ENCODE measurements around the gene PLEKHG4. TPM values are rescaled to one million over a fixed set of nuclear protein-coding genes. Genes with fewer than 3 reads are reported as not detected.

PLEKHG4 gene
- total and polyA plus RNA-seq, 10 of the 15 experiments (the other 5 are each of a cell fraction or from before 2014, with no cell fraction given), result 0.14 to 2.6 (median 0.99) TPM

GRCh38 chr16:67277999-67278772, 1.1 kb upstream of the PLEKHG4 start (continued):
- no peak for TF ChIP-seq MLLT1 (IDR thresholded peaks at IDR 0.05)

- FAIRE-seq (peak; percentile 91), ATAC-seq (peak; percentile 74), DNase-seq (ENCODE audit: low read depth, low spot score) (no peak)
- H3K9ac ChIP-seq (ENCODE audit: control insufficient read depth, insufficient read depth, low read length), result peak overlapping the region; percentile 62
- H3K36me3 ChIP-seq (ENCODE audit: control insufficient read depth in 2 of 2, insufficient read depth in 2 of 2, low read length in 1 of 2), result no peaks in the 10 kb centered on the region; a peak in 1 of 4 replicates
- no peaks in the 10 kb centered on the region for H3K27me3 ChIP-seq (replicated peaks in 1 of 2; ENCODE audit: control insufficient read depth in 2 of 2, insufficient read depth in 2 of 2, low read length in 1 of 2)
- TF ChIP-seq USF1 (IDR thresholded peaks at IDR 0.05; ENCODE audit: borderline replicate concordance, extremely low read length, insufficient read depth, low read depth, low read length) (peak; percentile 9), EGR1 (IDR thresholded peaks at IDR 0.05; ENCODE audit: borderline replicate concordance in 1 of 2, low read depth in 2 of 2, low read length in 2 of 2) (peak in 1 of 2 experiments; percentile 38; a peak in 1 of 3 replicates), IKZF2 (IDR thresholded peaks at IDR 0.05) (0 out of 4 replicates have a peak, but pooled peaks of 1 of the 2 experiments have one; percentile 4), SMC3 (IDR thresholded peaks at IDR 0.05; ENCODE audit: borderline replicate concordance, low read length) (0 out of 2 replicates have a peak, but pooled peaks have one; percentile 3), ZNF217 (IDR thresholded peaks at IDR 0.05) (no peak), ETV6 (conservative IDR thresholded peaks at IDR 0.05 in 1 of 2, IDR thresholded peaks at IDR 0.05 in 1 of 2; ENCODE audit: borderline replicate concordance in 1 of 2, low read depth in 1 of 2) (no peak), CTCF (IDR thresholded peaks at IDR 0.05 in 2 of 3, conservative IDR thresholded peaks at IDR 0.05 in 1 of 3; ENCODE audit: control insufficient read depth in 2 of 3, extremely low read depth in 1 of 3, insufficient read depth in 1 of 3, low read depth in 3 of 3, low read length in 3 of 3) (peak; percentile 31 to 41 (median 41)), NBN (IDR thresholded peaks at IDR 0.05) (0 out of 2 replicates have a peak, but pooled peaks have one; percentile 18)
- H2AFZ ChIP-seq (ENCODE audit: control insufficient read depth, low read depth, low read length), result peak overlapping the region; percentile 69
- BruUV-seq (replicated peaks), result no TSS peak
- H4K20me1 ChIP-seq (ENCODE audit: control insufficient read depth, insufficient read depth), result no peaks in the 10 kb centered on the region
- POLR2A ChIA-PET, result no interaction called here
- CTCF ChIA-PET, result interaction anchor here (0.7 to 3.0 kb wide), 15 partner anchors 12 to 121 kb away, joined by 3 to 23 read pairs (median 4); partner anchors contain the start of genes FHOD1 and SLC9A5
- 0 out of 2 replicates have a peak, but pooled peaks cover 2% of the 10 kb centered on the region for H3K79me2 ChIP-seq (ENCODE audit: control insufficient read depth, insufficient read depth, low read length)
- H3K9me3 ChIP-seq (replicated peaks; ENCODE audit: control insufficient read depth, insufficient read depth, low read length), result no peaks in the 10 kb centered on the region
- H3K27ac ChIP-seq (ENCODE audit: control insufficient read depth, insufficient read depth), result peak overlapping the region; percentile 6; the same call in 1 of the 2 replicates
- SMC1A ChIA-PET (ENCODE audit: uncharacterized antibody, unreplicated experiment), result interaction anchor here (1.3 to 3.6 kb wide), 3 partner anchors 18 to 60 kb away, joined by 4 to 16 read pairs (median 6); no protein-coding TSS in a partner anchor
- H3K4me3 ChIP-seq, result peak overlapping the region; percentile 74
- peaks cover 4% of the 10 kb centered on the region; the same call in 1 of the 2 replicates for H3K4me1 ChIP-seq (ENCODE audit: control insufficient read depth, insufficient read depth, low read length)
- under 1% methylated on average over 16 of the region's 42 CpGs for WGBS (ENCODE audit: insufficient coverage, insufficient replicate concordance, low lambda C conversion rate, missing lambda C conversion rate)
- peak overlapping the region; percentile 91 for H3K4me2 ChIP-seq (ENCODE audit: control insufficient read depth, insufficient read depth)
- in situ Hi-C loops (cut with MboI) (no loop called here), intact Hi-C loops (cut with micrococcal nuclease; ENCODE audit: unreplicated experiment) (loop anchor here (1.0 to 5.0 kb wide), 3 partner anchors 48 to 118 kb away; partner anchors contain the start of genes KCTD19 and LRRC36)
- RAD21 ChIA-PET (ENCODE audit: unreplicated experiment), result interaction anchor here (1.0 to 2.3 kb wide), 8 partner anchors 18 to 124 kb away, joined by 3 to 9 read pairs (median 4); partner anchors contain the start of gene TMEM208
These were observed 498 bp upstream of the PLEKHG4 start for GRCh38 chr16:67278773-67279295.
